DMS53 (cell line): Measurements from ENCODE around the gene TMEM219.

Experiments used
- DNase-seq: peaks from one replicate; lab custom pipeline; 2025; lab: John Stamatoyannopoulos, UW

The TMEM219 gene

GRCh38 chr16:29982560-29983419 is 20.9 kb downstream of the TMEM219 start:
- DNase-seq: no peak

GRCh38 chr16:29983420-29984136 is 21.7 kb downstream of the TMEM219 start:
- DNase-seq: no peak

- DNase-seq: no peak
Observed at GRCh38 chr16:29984137-29984763, 22.4 kb downstream of the TMEM219 start.

- DNase-seq: no peak
Observed at GRCh38 chr16:29984764-29985147, 22.9 kb downstream of the TMEM219 start.

GRCh38 chr16:29985271-29985811 is 23.5 kb downstream of the TMEM219 start:
- DNase-seq: no peak

GRCh38 chr16:29986231-29986630 is 24.4 kb downstream of the TMEM219 start:
- DNase-seq: no peak

GRCh38 chr16:29986931-29987330 is 25.1 kb downstream of the TMEM219 start:
- DNase-seq: no peak

- no peak for DNase-seq
Observed at GRCh38 chr16:29987371-29988085, 25.6 kb downstream of the TMEM219 start.

GRCh38 chr16:29988346-29989075 is 26.6 kb downstream of the TMEM219 start:
- DNase-seq: no peak

GRCh38 chr16:29989111-29989858 is 27.4 kb downstream of the TMEM219 start:
- no peak for DNase-seq

- DNase-seq: no peak
Observed at GRCh38 chr16:29990034-29990433, 28.2 kb downstream of the TMEM219 start.

GRCh38 chr16:29990883-29991570 is 29.1 kb downstream of the TMEM219 start:
- no peak for DNase-seq

GRCh38 chr16:29991571-29991904 is 29.7 kb downstream of the TMEM219 start:
- no peak for DNase-seq

- no peak for DNase-seq
Observed at GRCh38 chr16:29992344-29992967, 30.6 kb downstream of the TMEM219 start.

GRCh38 chr16:29993191-29993902 is 31.5 kb downstream of the TMEM219 start:
- no peak for DNase-seq

GRCh38 chr16:29993903-29994599 is 32.2 kb downstream of the TMEM219 start:
- no peak for DNase-seq

- DNase-seq: peak; percentile 57
Observed at GRCh38 chr16:29994600-29995323, 32.9 kb downstream of the TMEM219 start.
